GM12892 (cell line): Measurements from ENCODE around the gene OR52H1.

Experiments
- POLR2A ChIP-seq: IDR thresholded peaks from 2 replicates; pipeline ENCODE4 v1.6.1; 2011; ENCODE audit warnings: low read depth, low read length, control low read depth
- TAF1 ChIP-seq: IDR thresholded peaks from 2 replicates; pipeline ENCODE4 v1.6.1; 2011; ENCODE audit warnings: low read depth, mild to moderate bottlenecking, control low read depth, low read length, borderline replicate concordance

- TF ChIP-seq POLR2A (no peak), TAF1 (no peak)
Observed at GRCh38 chr11:5531053-5531831, 17.1 kb downstream of the OR52H1 start.
